ENCODE data around the gene LRIG3. TPM values are rescaled to one million over a fixed set of nuclear protein-coding genes. Genes with fewer than 3 reads are reported as not detected.

Gene LRIG3
- total RNA-seq, 1 donor from 2014 or later, result 80.9 TPM

- H3K4me3 ChIP-seq (ENCODE audit: low read length in 3 of 3), result no peak overlapping the region
- H3K27me3 ChIP-seq (ENCODE audit: control insufficient read depth in 3 of 3, insufficient read depth in 3 of 3, low read length in 3 of 3), result no peaks in the 10 kb centered on the region
- H3K4me1 ChIP-seq (ENCODE audit: control insufficient read depth in 3 of 3, insufficient read depth in 3 of 3, low read length in 3 of 3), result peaks cover 0 to 5% (median 3%) of the 10 kb centered on the region in 3 donors
- H3K9me3 ChIP-seq (ENCODE audit: control insufficient read depth in 3 of 3, low read length in 3 of 3), result no peaks in the 10 kb centered on the region
- no peak overlapping the region for H3K9ac ChIP-seq (ENCODE audit: low read depth in 1 of 3, low read length in 3 of 3)
- no peak overlapping the region for H3K27ac ChIP-seq (ENCODE audit: low read depth, low read length)
- peaks cover 15 to 43% (median 42%) of the 10 kb centered on the region in 3 donors for H3K36me3 ChIP-seq (ENCODE audit: control insufficient read depth in 3 of 3, insufficient read depth in 3 of 3, low read length in 3 of 3)
Observed at GRCh38 chr12:58889557-58889956, 30.7 kb downstream of the LRIG3 start.

GRCh38 chr12:58888131-58888783 lies 32.0 kb downstream of the LRIG3 start:
- H3K9ac ChIP-seq (ENCODE audit: low read depth in 1 of 3, low read length in 3 of 3), result no peak overlapping the region
- peaks cover 18 to 47% (median 44%) of the 10 kb centered on the region in 3 donors for H3K36me3 ChIP-seq (ENCODE audit: control insufficient read depth in 3 of 3, insufficient read depth in 3 of 3, low read length in 3 of 3)
- H3K9me3 ChIP-seq (ENCODE audit: control insufficient read depth in 3 of 3, low read length in 3 of 3), result no peaks in the 10 kb centered on the region
- H3K27me3 ChIP-seq (ENCODE audit: control insufficient read depth in 3 of 3, insufficient read depth in 3 of 3, low read length in 3 of 3), result no peaks in the 10 kb centered on the region
- H3K27ac ChIP-seq (ENCODE audit: low read depth, low read length), result no peak overlapping the region
- peaks cover 0 to 3% (median 2%) of the 10 kb centered on the region in 3 donors for H3K4me1 ChIP-seq (ENCODE audit: control insufficient read depth in 3 of 3, insufficient read depth in 3 of 3, low read length in 3 of 3)
- H3K4me3 ChIP-seq (ENCODE audit: low read length in 3 of 3), result no peak overlapping the region

GRCh38 chr12:58887068-58887467 lies 33.2 kb downstream of the LRIG3 start:
- H3K4me3 ChIP-seq (ENCODE audit: low read length in 3 of 3), result no peak overlapping the region
- H3K27me3 ChIP-seq (ENCODE audit: control insufficient read depth in 3 of 3, insufficient read depth in 3 of 3, low read length in 3 of 3), result no peaks in the 10 kb centered on the region
- H3K4me1 ChIP-seq (ENCODE audit: control insufficient read depth in 3 of 3, insufficient read depth in 3 of 3, low read length in 3 of 3), result peaks cover 0 to 3% (median 0%) of the 10 kb centered on the region in 3 donors
- peaks cover 18 to 51% (median 45%) of the 10 kb centered on the region in 3 donors for H3K36me3 ChIP-seq (ENCODE audit: control insufficient read depth in 3 of 3, insufficient read depth in 3 of 3, low read length in 3 of 3)
- no peak overlapping the region for H3K27ac ChIP-seq (ENCODE audit: low read depth, low read length)
- no peaks in the 10 kb centered on the region for H3K9me3 ChIP-seq (ENCODE audit: control insufficient read depth in 3 of 3, low read length in 3 of 3)
- H3K9ac ChIP-seq (ENCODE audit: low read depth in 1 of 3, low read length in 3 of 3), result no peak overlapping the region

- Histone ChIP-seq H3K27me3 (ENCODE audit: control insufficient read depth in 3 of 3, insufficient read depth in 3 of 3, low read length in 3 of 3) (no peaks in the 10 kb centered on the region), H3K4me3 (ENCODE audit: low read length in 3 of 3) (no peak overlapping the region), H3K9me3 (ENCODE audit: control insufficient read depth in 3 of 3, low read length in 3 of 3) (no peaks in the 10 kb centered on the region), H3K36me3 (ENCODE audit: control insufficient read depth in 3 of 3, insufficient read depth in 3 of 3, low read length in 3 of 3) (peaks cover 18 to 53% (median 51%) of the 10 kb centered on the region in 3 donors), H3K27ac (ENCODE audit: low read depth, low read length) (no peak overlapping the region), H3K4me1 (ENCODE audit: control insufficient read depth in 3 of 3, insufficient read depth in 3 of 3, low read length in 3 of 3) (peaks cover 0 to 3% (median 0%) of the 10 kb centered on the region in 3 donors), H3K9ac (ENCODE audit: low read depth in 1 of 3, low read length in 3 of 3) (no peak overlapping the region)
Observed at GRCh38 chr12:58886474-58886873, 33.8 kb downstream of the LRIG3 start.

GRCh38 chr12:58884916-58885315 lies 35.4 kb downstream of the LRIG3 start:
- Histone ChIP-seq H3K36me3 (ENCODE audit: control insufficient read depth in 3 of 3, insufficient read depth in 3 of 3, low read length in 3 of 3) (peaks cover 23 to 63% (median 57%) of the 10 kb centered on the region in 3 donors), H3K4me3 (ENCODE audit: low read length in 3 of 3) (no peak overlapping the region), H3K9me3 (ENCODE audit: control insufficient read depth in 3 of 3, low read length in 3 of 3) (no peaks in the 10 kb centered on the region), H3K4me1 (ENCODE audit: control insufficient read depth in 3 of 3, insufficient read depth in 3 of 3, low read length in 3 of 3) (peaks cover 0 to 3% (median 0%) of the 10 kb centered on the region in 3 donors), H3K27me3 (ENCODE audit: control insufficient read depth in 3 of 3, insufficient read depth in 3 of 3, low read length in 3 of 3) (no peaks in the 10 kb centered on the region), H3K27ac (ENCODE audit: low read depth, low read length) (no peak overlapping the region), H3K9ac (ENCODE audit: low read depth in 1 of 3, low read length in 3 of 3) (no peak overlapping the region)

GRCh38 chr12:58883576-58884334 lies 36.5 kb downstream of the LRIG3 start:
- no peaks in the 10 kb centered on the region for H3K27me3 ChIP-seq (ENCODE audit: control insufficient read depth in 3 of 3, insufficient read depth in 3 of 3, low read length in 3 of 3)
- no peak overlapping the region for H3K4me3 ChIP-seq (ENCODE audit: low read length in 3 of 3)
- H3K4me1 ChIP-seq (ENCODE audit: control insufficient read depth in 3 of 3, insufficient read depth in 3 of 3, low read length in 3 of 3), result peaks cover 0 to 3% (median 0%) of the 10 kb centered on the region in 3 donors
- H3K9me3 ChIP-seq (ENCODE audit: control insufficient read depth in 3 of 3, low read length in 3 of 3), result no peaks in the 10 kb centered on the region
- H3K36me3 ChIP-seq (ENCODE audit: control insufficient read depth in 3 of 3, insufficient read depth in 3 of 3, low read length in 3 of 3), result peaks cover 26 to 63% (median 57%) of the 10 kb centered on the region in 3 donors
- no peak overlapping the region for H3K9ac ChIP-seq (ENCODE audit: low read depth in 1 of 3, low read length in 3 of 3)
- H3K27ac ChIP-seq (ENCODE audit: low read depth, low read length), result no peak overlapping the region

GRCh38 chr12:58882826-58883225 lies 37.5 kb downstream of the LRIG3 start:
- no peak overlapping the region for H3K27ac ChIP-seq (ENCODE audit: low read depth, low read length)
- no peak overlapping the region for H3K4me3 ChIP-seq (ENCODE audit: low read length in 3 of 3)
- no peaks in the 10 kb centered on the region for H3K9me3 ChIP-seq (ENCODE audit: control insufficient read depth in 3 of 3, low read length in 3 of 3)
- no peaks in the 10 kb centered on the region for H3K27me3 ChIP-seq (ENCODE audit: control insufficient read depth in 3 of 3, insufficient read depth in 3 of 3, low read length in 3 of 3)
- H3K9ac ChIP-seq (ENCODE audit: low read depth in 1 of 3, low read length in 3 of 3), result no peak overlapping the region
- H3K36me3 ChIP-seq (ENCODE audit: control insufficient read depth in 3 of 3, insufficient read depth in 3 of 3, low read length in 3 of 3), result peaks cover 29 to 64% (median 59%) of the 10 kb centered on the region in 3 donors
- H3K4me1 ChIP-seq (ENCODE audit: control insufficient read depth in 3 of 3, insufficient read depth in 3 of 3, low read length in 3 of 3), result no peaks in the 10 kb centered on the region

- no peak overlapping the region for H3K9ac ChIP-seq (ENCODE audit: low read depth in 1 of 3, low read length in 3 of 3)
- peaks cover 37 to 65% (median 64%) of the 10 kb centered on the region in 3 donors for H3K36me3 ChIP-seq (ENCODE audit: control insufficient read depth in 3 of 3, insufficient read depth in 3 of 3, low read length in 3 of 3)
- H3K4me1 ChIP-seq (ENCODE audit: control insufficient read depth in 3 of 3, insufficient read depth in 3 of 3, low read length in 3 of 3), result no peaks in the 10 kb centered on the region
- H3K27me3 ChIP-seq (ENCODE audit: control insufficient read depth in 3 of 3, insufficient read depth in 3 of 3, low read length in 3 of 3), result no peaks in the 10 kb centered on the region
- no peak overlapping the region for H3K4me3 ChIP-seq (ENCODE audit: low read length in 3 of 3)
- no peak overlapping the region for H3K27ac ChIP-seq (ENCODE audit: low read depth, low read length)
- no peaks in the 10 kb centered on the region for H3K9me3 ChIP-seq (ENCODE audit: control insufficient read depth in 3 of 3, low read length in 3 of 3)
Observed at GRCh38 chr12:58881816-58882215, 38.5 kb downstream of the LRIG3 start.

- H3K9me3 ChIP-seq (ENCODE audit: control insufficient read depth in 3 of 3, low read length in 3 of 3), result no peaks in the 10 kb centered on the region
- H3K27me3 ChIP-seq (ENCODE audit: control insufficient read depth in 3 of 3, insufficient read depth in 3 of 3, low read length in 3 of 3), result no peaks in the 10 kb centered on the region
- H3K4me1 ChIP-seq (ENCODE audit: control insufficient read depth in 3 of 3, insufficient read depth in 3 of 3, low read length in 3 of 3), result no peaks in the 10 kb centered on the region
- peaks cover 41 to 66% (median 64%) of the 10 kb centered on the region in 3 donors for H3K36me3 ChIP-seq (ENCODE audit: control insufficient read depth in 3 of 3, insufficient read depth in 3 of 3, low read length in 3 of 3)
- no peak overlapping the region for H3K27ac ChIP-seq (ENCODE audit: low read depth, low read length)
- H3K9ac ChIP-seq (ENCODE audit: low read depth in 1 of 3, low read length in 3 of 3), result no peak overlapping the region
- no peak overlapping the region for H3K4me3 ChIP-seq (ENCODE audit: low read length in 3 of 3)
Observed at GRCh38 chr12:58880639-58881038, 39.7 kb downstream of the LRIG3 start.

- H3K4me1 ChIP-seq (ENCODE audit: control insufficient read depth in 3 of 3, insufficient read depth in 3 of 3, low read length in 3 of 3), result no peaks in the 10 kb centered on the region
- H3K36me3 ChIP-seq (ENCODE audit: control insufficient read depth in 3 of 3, insufficient read depth in 3 of 3, low read length in 3 of 3), result peaks cover 55 to 82% (median 81%) of the 10 kb centered on the region in 3 donors
- no peaks in the 10 kb centered on the region for H3K9me3 ChIP-seq (ENCODE audit: control insufficient read depth in 3 of 3, low read length in 3 of 3)
- H3K27me3 ChIP-seq (ENCODE audit: control insufficient read depth in 3 of 3, insufficient read depth in 3 of 3, low read length in 3 of 3), result no peaks in the 10 kb centered on the region
- no peak overlapping the region for H3K27ac ChIP-seq (ENCODE audit: low read depth, low read length)
- no peak overlapping the region for H3K9ac ChIP-seq (ENCODE audit: low read depth in 1 of 3, low read length in 3 of 3)
- H3K4me3 ChIP-seq (ENCODE audit: low read length in 3 of 3), result no peak overlapping the region
Observed at GRCh38 chr12:58877243-58877743, 43.0 kb downstream of the LRIG3 start.
